GM18873 (cell line): ENCODE measurements around the gene LOXHD1.

ENCODE experiments used
- ATAC-seq: cut with Tn5 transposase; IDR thresholded peaks from one replicate; pipeline ENCODE4 v1.9.1; 2021; ENCODE audit warnings: mild to moderate bottlenecking, moderate library complexity, moderate number of reproducible peaks; ENCODE audit not compliant: unreplicated experiment, low FRiP score

The LOXHD1 gene

DNA sequence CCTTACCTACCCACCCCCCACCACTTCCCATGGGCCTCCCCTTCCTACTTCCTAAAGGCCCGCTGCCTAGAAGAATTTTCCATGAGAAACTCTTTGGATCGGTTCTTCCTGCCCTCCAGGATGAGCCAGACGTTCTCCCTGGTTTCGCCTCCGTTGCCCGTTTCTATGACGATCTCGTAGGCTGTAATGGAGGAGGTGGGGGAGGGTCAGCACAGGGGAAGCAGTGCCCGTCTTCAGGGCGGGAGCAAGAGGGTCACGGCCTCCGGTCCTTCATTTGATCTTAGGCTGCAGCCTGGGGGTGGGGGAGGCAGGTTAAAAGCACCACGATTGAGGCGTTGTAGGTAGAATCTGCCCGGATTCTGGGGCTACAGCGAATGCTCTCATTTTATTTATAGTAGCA, 172.0 kb downstream of the LOXHD1 start:
- no peak for ATAC-seq

DNA sequence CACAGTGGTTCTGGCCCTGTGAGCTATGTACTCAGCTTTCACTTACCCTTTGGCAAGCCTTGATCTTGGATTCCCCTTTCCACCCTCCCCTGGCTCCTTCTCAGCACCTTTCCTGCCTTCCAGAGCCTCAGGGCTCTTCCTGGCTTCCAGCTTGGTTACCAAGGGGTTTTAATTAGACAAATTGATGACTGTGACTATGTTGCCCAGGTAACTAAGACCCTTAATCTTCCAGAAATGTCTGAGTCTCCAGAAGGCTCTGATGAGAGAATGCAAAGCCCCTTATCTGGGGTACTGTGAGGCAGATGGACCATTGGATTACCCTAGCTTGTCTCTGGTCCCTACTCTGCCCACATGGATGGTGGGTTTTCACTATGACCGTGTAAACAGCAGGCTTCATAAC, 174.2 kb downstream of the LOXHD1 start:
- ATAC-seq, result no peak

- ATAC-seq, result no peak
Measured at GRCh38 chr18:46481847-46482245, 175.2 kb downstream of the LOXHD1 start.

DNA sequence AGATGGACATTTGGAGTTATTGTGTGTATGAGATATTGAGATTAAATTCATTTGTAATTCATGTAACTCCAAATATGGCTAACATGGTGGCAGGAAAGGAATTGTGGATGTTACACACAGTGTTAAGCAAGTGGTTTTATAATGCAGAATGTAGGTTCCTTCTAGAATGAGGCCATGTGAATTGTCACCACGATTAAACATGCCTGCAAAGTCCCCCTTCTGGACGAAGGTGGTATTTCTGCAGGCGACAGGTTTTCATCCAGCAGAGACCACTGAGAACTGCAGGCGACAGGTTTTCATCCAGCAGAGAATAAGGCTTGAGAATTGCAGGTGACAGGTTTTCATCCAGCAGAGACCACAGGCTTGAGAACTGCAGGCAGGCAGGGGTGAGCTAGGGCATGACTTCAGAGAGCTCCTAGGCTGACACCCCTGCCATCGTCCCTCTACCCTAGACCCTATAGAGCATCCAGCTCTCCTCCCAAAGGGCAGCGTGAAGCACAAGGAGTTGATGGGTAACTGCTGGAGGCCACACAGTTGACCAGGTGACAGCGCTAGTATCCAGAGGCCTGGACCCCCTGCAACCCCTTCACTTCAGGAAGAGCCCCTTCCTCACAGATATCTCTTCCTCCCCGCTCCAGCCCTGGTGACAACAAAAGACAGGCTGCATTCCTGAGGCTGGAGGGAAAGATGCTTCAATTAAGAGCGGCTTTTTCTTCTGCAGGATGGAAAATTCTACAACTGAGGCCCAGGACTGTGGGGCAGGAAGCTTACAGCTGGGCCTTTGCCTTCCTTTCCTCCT, 175.8 kb downstream of the LOXHD1 start:
- no peak for ATAC-seq

GRCh38 chr18:46480226-46480625, 176.8 kb downstream of the LOXHD1 start:
- no peak for ATAC-seq

DNA sequence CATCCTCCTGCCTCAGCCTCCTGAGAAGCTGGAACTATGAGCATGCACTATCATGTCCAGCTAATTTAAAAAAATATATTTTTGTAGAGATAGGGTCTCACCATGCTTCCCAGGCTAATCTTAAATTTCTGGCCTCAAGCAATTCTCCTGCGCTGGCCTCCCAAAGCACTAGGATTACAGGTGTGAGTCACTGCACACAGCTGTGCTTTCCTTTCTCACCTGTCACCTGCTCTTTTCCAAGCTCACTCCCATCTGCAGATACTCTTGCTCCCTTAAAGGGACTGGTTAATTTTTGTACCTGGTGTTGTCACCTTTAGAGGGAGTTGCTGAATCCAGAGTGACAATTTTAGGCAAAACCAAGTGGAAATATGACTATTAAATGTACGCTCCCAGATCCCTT, 178.2 kb downstream of the LOXHD1 start:
- ATAC-seq, result no peak

DNA sequence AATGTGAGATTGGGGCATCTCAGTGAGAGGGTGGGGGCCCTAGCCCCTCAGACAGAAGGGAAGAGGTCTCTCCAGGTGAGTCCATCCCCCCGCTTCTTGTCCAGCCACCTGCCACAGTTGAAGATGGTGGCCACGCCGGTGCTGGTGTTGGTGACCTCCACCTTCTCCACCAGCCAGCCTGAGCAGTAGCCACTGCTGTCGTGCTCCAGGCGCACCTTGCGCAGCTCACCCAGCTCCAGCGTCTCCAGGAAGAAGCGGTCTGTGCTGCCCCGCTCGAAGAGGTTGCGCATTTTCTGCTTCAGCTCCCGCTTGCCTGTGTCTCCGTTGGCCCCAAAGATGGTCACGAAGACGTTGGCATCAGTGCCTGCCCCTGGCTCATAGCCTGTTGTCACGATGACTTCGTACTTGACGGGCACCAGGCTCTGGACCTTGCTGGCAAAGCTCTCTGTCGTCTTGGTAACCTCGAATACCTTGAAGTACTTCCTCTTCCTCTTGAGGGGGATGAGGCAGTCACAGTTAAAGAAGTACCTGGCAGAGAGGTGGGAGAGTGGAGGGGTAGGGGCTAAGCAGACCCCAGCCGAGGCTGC, 179.5 kb downstream of the LOXHD1 start:
- no peak for ATAC-seq

DNA sequence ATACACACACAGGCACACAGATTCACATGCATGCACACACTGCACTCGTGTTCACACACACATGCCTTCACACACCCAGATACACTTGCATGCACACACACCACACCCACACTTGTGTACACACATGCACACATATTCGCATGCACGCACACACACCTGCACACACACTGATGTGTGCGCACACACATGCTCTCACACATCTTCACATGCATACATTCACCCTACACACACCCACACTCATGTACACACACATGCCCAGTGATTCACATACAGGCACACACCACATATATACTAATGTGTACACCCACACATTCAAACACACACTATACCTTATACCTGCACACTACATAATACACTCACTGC, 181.6 kb downstream of the LOXHD1 start:
- ATAC-seq, result no peak

GRCh38 chr18:46474487-46475389, 182.3 kb downstream of the LOXHD1 start:
- ATAC-seq, result no peak

GRCh38 chr18:46471809-46472498, 185.1 kb downstream of the LOXHD1 start:
- no peak for ATAC-seq

- no peak for ATAC-seq
Measured at GRCh38 chr18:46470714-46471113, 186.3 kb downstream of the LOXHD1 start.

- ATAC-seq, result no peak
Measured at GRCh38 chr18:46469186-46469915, 187.7 kb downstream of the LOXHD1 start.

DNA sequence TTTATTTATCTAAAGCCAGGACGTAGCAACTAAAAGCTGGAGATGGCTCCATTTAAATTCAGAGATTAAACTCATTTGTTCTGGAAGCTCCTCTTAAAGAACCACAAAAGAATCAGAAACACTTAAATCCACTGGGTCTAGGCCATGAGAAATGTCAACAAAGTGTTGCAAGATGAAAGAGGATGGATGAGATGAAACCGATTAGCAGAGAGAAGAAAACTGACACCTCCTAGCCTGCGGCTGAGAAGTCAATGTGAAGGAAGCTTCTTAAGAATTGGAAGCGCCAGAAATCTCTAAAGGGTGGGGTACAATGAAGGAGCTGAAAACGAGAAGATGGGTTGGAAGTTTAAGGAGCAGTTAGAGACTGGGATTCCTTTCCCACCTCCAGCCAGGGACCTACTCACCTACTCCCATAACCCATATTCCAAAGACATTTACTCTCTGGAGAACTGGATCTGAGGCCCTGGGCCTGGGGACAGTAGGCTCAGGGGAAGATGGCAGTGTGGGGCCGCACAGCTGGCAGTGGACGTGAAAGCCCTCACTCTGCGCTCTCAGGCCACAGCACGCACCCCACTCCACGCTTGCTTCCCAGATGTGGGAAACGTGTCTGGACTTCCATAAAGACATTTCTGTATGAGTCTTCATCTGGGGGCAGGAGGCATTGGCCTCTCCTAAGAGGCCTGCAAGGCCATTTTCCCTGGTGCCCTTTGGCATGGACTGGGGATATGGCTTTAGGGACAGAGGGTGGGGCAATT, 188.4 kb downstream of the LOXHD1 start:
- ATAC-seq, result no peak

DNA sequence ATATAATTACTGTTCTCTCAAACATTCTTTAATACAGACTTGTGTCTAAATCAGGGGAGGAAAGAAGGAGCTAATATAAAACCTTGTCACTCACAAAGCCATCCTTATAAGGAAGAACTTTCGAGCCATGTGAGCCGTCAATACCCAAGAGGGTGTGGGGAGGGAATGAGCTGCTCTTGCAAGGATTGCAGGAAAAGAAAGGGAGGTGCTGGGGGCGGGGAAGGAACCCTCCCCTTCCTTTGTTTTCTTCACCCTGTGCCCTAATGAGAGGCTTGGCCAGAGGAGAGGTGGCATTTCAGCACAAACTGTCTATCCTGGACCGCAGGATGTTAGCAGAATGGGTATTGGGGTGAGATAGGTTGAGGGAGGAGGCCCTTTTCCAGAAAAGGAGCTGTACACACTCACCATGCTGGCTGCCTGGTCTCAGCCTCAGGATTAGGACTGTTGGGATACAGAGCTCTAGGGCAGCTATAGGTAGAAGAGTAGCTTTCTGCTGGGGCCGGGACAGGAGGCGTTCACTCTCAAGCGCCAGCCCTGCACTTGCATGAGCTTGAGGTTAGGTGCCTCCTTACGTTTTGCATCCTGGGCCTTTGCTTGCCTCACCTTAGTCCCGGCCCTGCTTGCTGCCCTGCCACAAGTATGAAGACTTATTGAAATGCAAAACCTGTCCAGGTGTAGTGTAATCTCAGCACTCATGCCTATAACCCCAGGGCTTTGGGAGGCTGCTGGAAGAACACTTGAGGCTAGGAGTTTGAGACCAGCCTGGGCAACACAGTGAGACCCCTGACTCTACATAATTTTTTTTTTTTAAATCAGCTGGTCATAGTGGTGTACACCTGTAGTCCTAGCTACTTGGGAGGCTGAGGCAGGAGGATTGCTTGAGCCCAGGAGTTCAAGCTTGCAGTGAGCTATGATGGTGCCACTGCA, 190.5 kb downstream of the LOXHD1 start:
- ATAC-seq, result no peak

- ATAC-seq, result no peak
Measured at GRCh38 chr18:46464926-46465655, 191.9 kb downstream of the LOXHD1 start.

- ATAC-seq, result no peak
Measured at GRCh38 chr18:46462523-46462922, 194.5 kb downstream of the LOXHD1 start.

- ATAC-seq, result no peak
Measured at GRCh38 chr18:46461993-46462392, 195.0 kb downstream of the LOXHD1 start.

DNA sequence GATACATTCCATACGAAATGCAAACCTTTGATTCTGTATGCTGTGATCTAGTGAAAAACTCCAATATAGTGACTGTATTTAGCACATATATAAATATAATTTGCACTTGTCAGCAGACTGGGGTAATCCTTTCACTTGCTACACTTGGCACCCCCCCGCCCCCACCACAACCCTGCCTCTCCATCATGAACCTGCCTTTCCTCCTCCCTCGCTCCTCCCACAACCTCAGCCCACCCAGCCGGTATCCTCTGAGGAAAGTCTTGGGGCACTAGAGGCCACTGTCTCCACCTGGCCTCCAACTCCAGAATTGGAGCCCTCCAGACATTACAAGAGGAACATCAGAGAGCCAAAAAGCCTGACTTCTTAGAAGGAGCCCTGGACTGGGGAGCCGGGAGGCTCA, 196.3 kb downstream of the LOXHD1 start:
- ATAC-seq, result no peak
